Mucosa of rectum (tissue), 2 donors: ENCODE data around the gene NELFB.
A peak's percentile ranks its signal among the peaks of the same experiment; 100 is the strongest.
"Not testable (repeated sequence)": the region's sequence is repeated elsewhere in the genome, so short reads cannot be mapped to it uniquely, and the experiment has no call there.

Source experiments
- H3K27ac ChIP-seq, 2 donors: one replicate each; pipeline ENCODE4 v1.7.0; 2013; ENCODE audit warnings: inconsistent platforms in 2 of 2, low read depth in 2 of 2, low read length in 2 of 2
- H3K27me3 ChIP-seq, 2 donors: one replicate each; pipeline ENCODE4 v1.7.0; 2013; ENCODE audit warnings: low read length in 2 of 2; ENCODE audit not compliant: control insufficient read depth in 2 of 2, insufficient read depth in 2 of 2
- H3K36me3 ChIP-seq, 2 donors: one replicate each; pipeline ENCODE4 v1.7.0; 2013; ENCODE audit warnings: low read length in 2 of 2; ENCODE audit not compliant: control insufficient read depth in 2 of 2, insufficient read depth in 2 of 2
- H3K4me1 ChIP-seq, 2 donors: one replicate each; pipeline ENCODE4 v1.7.0; 2013; ENCODE audit warnings: low read length in 2 of 2, mild to moderate bottlenecking in 1 of 2; ENCODE audit not compliant: control insufficient read depth in 2 of 2, insufficient read depth in 2 of 2
- H3K4me3 ChIP-seq, 2 donors: one replicate each; pipeline ENCODE4 v1.7.0; 2013; ENCODE audit warnings: low read length in 2 of 2
- H3K9ac ChIP-seq, 2 donors: one replicate each; pipeline ENCODE4 v1.7.0; 2013; ENCODE audit warnings: low read length in 2 of 2, low read depth in 1 of 2, mild to moderate bottlenecking in 1 of 2
- H3K9me3 ChIP-seq, 2 donors: one replicate each; pipeline ENCODE4 v1.7.0; 2013; ENCODE audit warnings: low read length in 2 of 2; ENCODE audit not compliant: control insufficient read depth in 2 of 2
- donor health status: healthy.
- donor health status: Normal muscosa, but diverticular disease.

NELFB gene

GRCh38 chr9:137235424-137236237, 19.5 kb upstream of the NELFB start:
- Histone ChIP-seq H3K4me3 (no peak overlapping the region), H3K27ac (no peak overlapping the region), H3K36me3 (no peaks in the 10 kb centered on the region), H3K9ac (peak overlapping the region in 1 of 2 donors; percentile 65), H3K27me3 (peaks cover 13 to 29% of the 10 kb centered on the region in 2 donors), H3K4me1 (peaks cover 36 to 43% of the 10 kb centered on the region in 2 donors), H3K9me3 (no peaks in the 10 kb centered on the region)

- Histone ChIP-seq H3K4me1 (peaks cover 36 to 43% of the 10 kb centered on the region in 2 donors), H3K36me3 (no peaks in the 10 kb centered on the region), H3K27ac (peak overlapping the region in 1 of 2 donors; percentile 23), H3K9me3 (no peaks in the 10 kb centered on the region), H3K9ac (peak overlapping the region; percentile 63 to 65), H3K27me3 (peaks cover 11 to 28% of the 10 kb centered on the region in 2 donors), H3K4me3 (peak overlapping the region; percentile 13 to 50)
These were observed 18.7 kb upstream of the NELFB start for GRCh38 chr9:137236238-137236935.

GRCh38 chr9:137236936-137237421, 18.1 kb upstream of the NELFB start:
- Histone ChIP-seq H3K9me3 (no peaks in the 10 kb centered on the region), H3K9ac (peak overlapping the region; percentile 63 to 65), H3K4me3 (peak overlapping the region; percentile 13 to 50), H3K27ac (peak overlapping the region; percentile 75 to 80), H3K36me3 (peaks cover 0 to under 1% of the 10 kb centered on the region in 2 donors), H3K4me1 (peaks cover 36 to 43% of the 10 kb centered on the region in 2 donors), H3K27me3 (peaks cover 11 to 22% of the 10 kb centered on the region in 2 donors)

- Histone ChIP-seq H3K9ac (peak overlapping the region in 1 of 2 donors; percentile 65), H3K4me1 (peaks cover 43 to 47% of the 10 kb centered on the region in 2 donors), H3K9me3 (no peaks in the 10 kb centered on the region), H3K27ac (peak overlapping the region; percentile 75 to 80), H3K27me3 (peaks cover 11 to 14% of the 10 kb centered on the region in 2 donors), H3K4me3 (peak overlapping the region in 1 of 2 donors; percentile 22), H3K36me3 (peaks cover 6 to 11% of the 10 kb centered on the region in 2 donors)
These were observed 17.1 kb upstream of the NELFB start for GRCh38 chr9:137237759-137238726.

GRCh38 chr9:137239541-137240200, 15.5 kb upstream of the NELFB start:
- Histone ChIP-seq H3K4me1 (peaks cover 52 to 60% of the 10 kb centered on the region in 2 donors), H3K27ac (peak overlapping the region; percentile 99), H3K9ac (peak overlapping the region; percentile 72 to 94), H3K36me3 (peaks cover 14 to 19% of the 10 kb centered on the region in 2 donors), H3K4me3 (peak overlapping the region; percentile 71 to 78)
- not testable (repeated sequence) for H3K27me3 ChIP-seq, H3K9me3 ChIP-seq

GRCh38 chr9:137240318-137240840, 14.7 kb upstream of the NELFB start:
- Histone ChIP-seq H3K4me3 (peak overlapping the region; percentile 71 to 78), H3K27ac (peak overlapping the region; percentile 99), H3K9me3 (no peaks in the 10 kb centered on the region), H3K27me3 (no peaks in the 10 kb centered on the region), H3K4me1 (peaks cover 52 to 60% of the 10 kb centered on the region in 2 donors), H3K36me3 (peaks cover 14 to 19% of the 10 kb centered on the region in 2 donors), H3K9ac (peak overlapping the region; percentile 72 to 94)

GRCh38 chr9:137240841-137241489, 14.2 kb upstream of the NELFB start, which contains the start of gene TUBB4B:
Gene TUBB4B, plus strand, starts transcription at chr9:137241287. Its CDS starts 74 bp downstream, at chr9:137241361.
- H3K27me3 ChIP-seq, result no peaks in the 10 kb centered on the region
- no peaks in the 10 kb centered on the region for H3K9me3 ChIP-seq
- peak within 1 kb of the TSS; percentile 75 to 85 for H3K4me3 ChIP-seq
- H3K4me1 ChIP-seq, result peaks cover 52 to 60% of the 10 kb centered on the region in 2 donors
- peak within 1 kb of the TSS; percentile 72 to 94 for H3K9ac ChIP-seq
- H3K36me3 ChIP-seq, result peaks cover 14 to 19% of the 10 kb centered on the region in 2 donors
- H3K27ac ChIP-seq, result peak within 1 kb of the TSS; percentile 99

- Histone ChIP-seq H3K4me3 (peak overlapping the region; percentile 75 to 85), H3K27ac (peak overlapping the region; percentile 92 to 95), H3K36me3 (peaks cover 14 to 19% of the 10 kb centered on the region in 2 donors), H3K4me1 (peaks cover 47 to 58% of the 10 kb centered on the region in 2 donors), H3K9ac (peak overlapping the region; percentile 72 to 93), H3K9me3 (no peaks in the 10 kb centered on the region), H3K27me3 (no peaks in the 10 kb centered on the region)
These were observed 13.4 kb upstream of the NELFB start for GRCh38 chr9:137241490-137242268.
